ENCODE data around the gene SERBP1.

The SERBP1 gene
- total RNA-seq, result 195 to 234 (median 224) reads per million in 3 donors

- H3K4me1 ChIP-seq (ENCODE audit: control insufficient read depth, insufficient read depth, low read length, poor library complexity, severe bottlenecking), result peaks cover 8% of the 10 kb centered on the region
- peak within 1 kb of the TSS; percentile 96 for H3K27ac ChIP-seq (ENCODE audit: insufficient read depth, low read length, poor library complexity, severe bottlenecking)
- H3K4me3 ChIP-seq (ENCODE audit: insufficient read depth, low read depth, low read length, poor library complexity, severe bottlenecking), result peak within 1 kb of the TSS; percentile 99
- no peaks in the 10 kb centered on the region for H3K9me3 ChIP-seq (ENCODE audit: control insufficient read depth, low read length)
- H3K27me3 ChIP-seq (replicated peaks; ENCODE audit: control insufficient read depth, insufficient read depth, low read length, poor library complexity, severe bottlenecking), result no peaks in the 10 kb centered on the region
- peaks cover 5% of the 10 kb centered on the region for H3K36me3 ChIP-seq (ENCODE audit: control insufficient read depth, insufficient read depth, low read length)
- DNase-seq, result peak; percentile 86 to 94 (median 93)
Measured at GRCh38 chr1:67430358-67431155, at the start of gene SERBP1. SERBP1 (minus strand) TSS chr1:67430402; CDS start chr1:67430300, 102 bp downstream.

DNA sequence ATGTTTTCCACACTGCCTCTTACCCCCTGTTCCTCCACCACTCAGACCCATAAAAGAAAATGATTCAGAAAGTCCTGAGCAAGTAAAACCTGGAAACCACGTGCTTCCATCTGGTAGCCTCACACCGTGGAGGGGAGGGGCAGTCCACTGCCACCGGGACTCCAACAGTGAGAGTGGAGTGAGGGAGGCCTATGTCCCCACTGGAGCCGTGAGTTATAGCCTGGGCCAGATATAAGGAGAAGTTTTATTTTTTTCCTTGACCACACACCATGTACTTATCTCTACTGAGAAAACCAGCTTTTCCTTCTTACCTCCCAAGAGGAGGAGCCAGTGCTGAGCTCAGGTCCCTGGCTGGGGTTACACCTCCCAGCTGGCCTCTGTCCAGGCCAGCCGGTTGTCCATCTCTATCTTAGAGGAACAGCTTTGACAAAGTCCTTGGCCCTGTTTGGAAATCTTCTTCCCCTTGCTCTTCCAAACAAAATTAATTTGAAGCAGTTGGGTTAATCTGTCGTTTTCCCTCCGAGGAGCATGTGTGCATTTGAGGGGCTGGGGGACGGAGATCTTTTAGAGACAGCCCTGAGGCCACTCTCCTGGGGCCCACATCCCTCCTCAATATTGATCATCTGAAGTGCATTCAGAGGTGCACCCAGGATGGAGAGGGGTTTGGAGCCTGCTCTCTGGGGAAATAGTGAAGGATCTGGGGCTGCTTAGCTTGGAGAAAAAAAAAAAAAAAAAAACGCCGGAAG lies 49.1 kb upstream of the SERBP1 start:
- no peaks in the 10 kb centered on the region for H3K9me3 ChIP-seq (ENCODE audit: control insufficient read depth, low read length)
- H3K4me3 ChIP-seq (ENCODE audit: insufficient read depth, low read depth, low read length, poor library complexity, severe bottlenecking), result no peak overlapping the region
- H3K36me3 ChIP-seq (ENCODE audit: control insufficient read depth, insufficient read depth, low read length), result no peaks in the 10 kb centered on the region
- no peak for DNase-seq
- H3K4me1 ChIP-seq (ENCODE audit: control insufficient read depth, insufficient read depth, low read length, poor library complexity, severe bottlenecking), result no peaks in the 10 kb centered on the region
- H3K27ac ChIP-seq (ENCODE audit: insufficient read depth, low read length, poor library complexity, severe bottlenecking), result no peak overlapping the region
- H3K27me3 ChIP-seq (replicated peaks; ENCODE audit: control insufficient read depth, insufficient read depth, low read length, poor library complexity, severe bottlenecking), result no peaks in the 10 kb centered on the region

GRCh38 chr1:67476906-67477305 lies 46.7 kb upstream of the SERBP1 start:
- no peak for DNase-seq
- no peaks in the 10 kb centered on the region for H3K27me3 ChIP-seq (replicated peaks; ENCODE audit: control insufficient read depth, insufficient read depth, low read length, poor library complexity, severe bottlenecking)
- H3K36me3 ChIP-seq (ENCODE audit: control insufficient read depth, insufficient read depth, low read length), result no peaks in the 10 kb centered on the region
- H3K4me3 ChIP-seq (ENCODE audit: insufficient read depth, low read depth, low read length, poor library complexity, severe bottlenecking), result no peak overlapping the region
- no peaks in the 10 kb centered on the region for H3K4me1 ChIP-seq (ENCODE audit: control insufficient read depth, insufficient read depth, low read length, poor library complexity, severe bottlenecking)
- no peak overlapping the region for H3K27ac ChIP-seq (ENCODE audit: insufficient read depth, low read length, poor library complexity, severe bottlenecking)
- H3K9me3 ChIP-seq (ENCODE audit: control insufficient read depth, low read length), result no peaks in the 10 kb centered on the region

GRCh38 chr1:67476006-67476482 lies 45.8 kb upstream of the SERBP1 start:
- no peaks in the 10 kb centered on the region for H3K9me3 ChIP-seq (ENCODE audit: control insufficient read depth, low read length)
- H3K27me3 ChIP-seq (replicated peaks; ENCODE audit: control insufficient read depth, insufficient read depth, low read length, poor library complexity, severe bottlenecking), result no peaks in the 10 kb centered on the region
- DNase-seq, result no peak
- H3K4me3 ChIP-seq (ENCODE audit: insufficient read depth, low read depth, low read length, poor library complexity, severe bottlenecking), result no peak overlapping the region
- H3K27ac ChIP-seq (ENCODE audit: insufficient read depth, low read length, poor library complexity, severe bottlenecking), result no peak overlapping the region
- no peaks in the 10 kb centered on the region for H3K4me1 ChIP-seq (ENCODE audit: control insufficient read depth, insufficient read depth, low read length, poor library complexity, severe bottlenecking)
- H3K36me3 ChIP-seq (ENCODE audit: control insufficient read depth, insufficient read depth, low read length), result no peaks in the 10 kb centered on the region

DNA sequence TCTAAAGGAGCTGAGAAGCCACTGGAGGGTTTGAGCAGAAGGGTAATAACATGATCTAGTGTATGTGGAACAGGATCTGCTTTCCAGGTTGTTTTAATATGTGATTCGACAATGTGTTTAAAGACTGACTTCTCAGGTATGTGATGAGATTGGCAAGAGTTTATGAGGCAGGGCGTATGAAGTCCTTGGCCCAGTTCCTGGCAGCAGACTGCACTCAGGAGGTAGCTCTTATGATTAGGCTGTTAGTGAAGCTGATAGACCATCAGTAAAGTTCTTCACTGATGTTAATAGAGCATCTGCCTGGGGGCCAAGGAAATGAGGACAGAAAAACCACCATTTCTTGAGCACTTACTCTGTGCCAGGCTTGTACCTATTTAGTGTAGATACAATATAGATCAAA lies 41.9 kb upstream of the SERBP1 start:
- DNase-seq, result no peak
- no peak overlapping the region for H3K4me3 ChIP-seq (ENCODE audit: insufficient read depth, low read depth, low read length, poor library complexity, severe bottlenecking)
- H3K27ac ChIP-seq (ENCODE audit: insufficient read depth, low read length, poor library complexity, severe bottlenecking), result no peak overlapping the region
- H3K9me3 ChIP-seq (ENCODE audit: control insufficient read depth, low read length), result no peaks in the 10 kb centered on the region
- no peaks in the 10 kb centered on the region for H3K36me3 ChIP-seq (ENCODE audit: control insufficient read depth, insufficient read depth, low read length)
- no peaks in the 10 kb centered on the region for H3K27me3 ChIP-seq (replicated peaks; ENCODE audit: control insufficient read depth, insufficient read depth, low read length, poor library complexity, severe bottlenecking)
- H3K4me1 ChIP-seq (ENCODE audit: control insufficient read depth, insufficient read depth, low read length, poor library complexity, severe bottlenecking), result no peaks in the 10 kb centered on the region

DNA sequence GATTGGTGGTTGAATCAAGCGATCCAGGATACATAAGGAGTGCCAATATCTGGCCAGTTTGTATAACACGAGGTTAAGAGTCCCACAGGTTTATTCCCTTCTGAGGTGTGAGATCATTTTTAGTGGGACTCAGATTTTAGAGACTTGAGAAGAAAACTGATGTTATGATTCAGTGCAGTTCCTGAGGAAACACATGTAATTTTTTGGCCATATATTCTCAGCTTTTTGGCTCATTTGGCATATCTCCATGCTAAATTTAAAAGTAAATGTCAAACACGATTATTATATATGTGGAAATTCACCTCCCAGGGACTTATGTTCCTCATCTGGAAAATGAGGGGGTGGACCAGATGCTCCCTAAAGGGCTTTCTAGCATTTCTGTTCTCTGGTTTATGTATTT lies 39.2 kb upstream of the SERBP1 start:
- H3K27ac ChIP-seq (ENCODE audit: insufficient read depth, low read length, poor library complexity, severe bottlenecking), result no peak overlapping the region
- no peaks in the 10 kb centered on the region for H3K9me3 ChIP-seq (ENCODE audit: control insufficient read depth, low read length)
- no peaks in the 10 kb centered on the region for H3K4me1 ChIP-seq (ENCODE audit: control insufficient read depth, insufficient read depth, low read length, poor library complexity, severe bottlenecking)
- no peaks in the 10 kb centered on the region for H3K27me3 ChIP-seq (replicated peaks; ENCODE audit: control insufficient read depth, insufficient read depth, low read length, poor library complexity, severe bottlenecking)
- H3K36me3 ChIP-seq (ENCODE audit: control insufficient read depth, insufficient read depth, low read length), result no peaks in the 10 kb centered on the region
- DNase-seq, result no peak
- no peak overlapping the region for H3K4me3 ChIP-seq (ENCODE audit: insufficient read depth, low read depth, low read length, poor library complexity, severe bottlenecking)

- no peak for DNase-seq
- H3K9me3 ChIP-seq (ENCODE audit: control insufficient read depth, low read length), result no peaks in the 10 kb centered on the region
- no peaks in the 10 kb centered on the region for H3K36me3 ChIP-seq (ENCODE audit: control insufficient read depth, insufficient read depth, low read length)
- no peaks in the 10 kb centered on the region for H3K27me3 ChIP-seq (replicated peaks; ENCODE audit: control insufficient read depth, insufficient read depth, low read length, poor library complexity, severe bottlenecking)
- H3K27ac ChIP-seq (ENCODE audit: insufficient read depth, low read length, poor library complexity, severe bottlenecking), result no peak overlapping the region
- no peak overlapping the region for H3K4me3 ChIP-seq (ENCODE audit: insufficient read depth, low read depth, low read length, poor library complexity, severe bottlenecking)
- H3K4me1 ChIP-seq (ENCODE audit: control insufficient read depth, insufficient read depth, low read length, poor library complexity, severe bottlenecking), result no peaks in the 10 kb centered on the region
Measured at GRCh38 chr1:67468066-67468718, 38.0 kb upstream of the SERBP1 start.

GRCh38 chr1:67465375-67465774 lies 35.2 kb upstream of the SERBP1 start:
- Histone ChIP-seq H3K27ac (ENCODE audit: insufficient read depth, low read length, poor library complexity, severe bottlenecking) (no peak overlapping the region), H3K4me3 (ENCODE audit: insufficient read depth, low read depth, low read length, poor library complexity, severe bottlenecking) (no peak overlapping the region), H3K27me3 (replicated peaks; ENCODE audit: control insufficient read depth, insufficient read depth, low read length, poor library complexity, severe bottlenecking) (no peaks in the 10 kb centered on the region), H3K4me1 (ENCODE audit: control insufficient read depth, insufficient read depth, low read length, poor library complexity, severe bottlenecking) (no peaks in the 10 kb centered on the region), H3K36me3 (ENCODE audit: control insufficient read depth, insufficient read depth, low read length) (no peaks in the 10 kb centered on the region), H3K9me3 (ENCODE audit: control insufficient read depth, low read length) (no peaks in the 10 kb centered on the region)
- no peak for DNase-seq

DNA sequence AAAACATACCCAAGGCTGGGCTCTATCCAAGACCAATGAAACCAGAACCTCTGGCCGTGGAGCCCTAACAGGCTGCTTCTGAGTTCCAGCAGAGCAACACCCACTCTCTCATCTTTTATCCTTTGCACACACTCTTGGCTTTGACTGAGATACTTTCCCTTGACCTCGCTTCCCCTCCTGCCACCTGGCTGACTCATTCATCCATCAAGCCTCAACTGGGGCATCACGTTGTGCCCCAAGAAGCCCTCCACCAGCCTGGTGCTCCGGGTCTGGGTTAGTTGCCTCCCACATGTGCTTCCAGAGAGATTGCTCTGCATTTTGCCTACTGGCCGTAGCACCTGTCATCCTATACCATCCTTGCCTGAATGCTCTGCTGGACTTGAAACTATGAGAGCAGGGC lies 34.5 kb upstream of the SERBP1 start:
- Histone ChIP-seq H3K36me3 (ENCODE audit: control insufficient read depth, insufficient read depth, low read length) (no peaks in the 10 kb centered on the region), H3K27me3 (replicated peaks; ENCODE audit: control insufficient read depth, insufficient read depth, low read length, poor library complexity, severe bottlenecking) (no peaks in the 10 kb centered on the region), H3K9me3 (ENCODE audit: control insufficient read depth, low read length) (no peaks in the 10 kb centered on the region), H3K4me3 (ENCODE audit: insufficient read depth, low read depth, low read length, poor library complexity, severe bottlenecking) (no peak overlapping the region), H3K27ac (ENCODE audit: insufficient read depth, low read length, poor library complexity, severe bottlenecking) (no peak overlapping the region), H3K4me1 (ENCODE audit: control insufficient read depth, insufficient read depth, low read length, poor library complexity, severe bottlenecking) (no peaks in the 10 kb centered on the region)
- no peak for DNase-seq

DNA sequence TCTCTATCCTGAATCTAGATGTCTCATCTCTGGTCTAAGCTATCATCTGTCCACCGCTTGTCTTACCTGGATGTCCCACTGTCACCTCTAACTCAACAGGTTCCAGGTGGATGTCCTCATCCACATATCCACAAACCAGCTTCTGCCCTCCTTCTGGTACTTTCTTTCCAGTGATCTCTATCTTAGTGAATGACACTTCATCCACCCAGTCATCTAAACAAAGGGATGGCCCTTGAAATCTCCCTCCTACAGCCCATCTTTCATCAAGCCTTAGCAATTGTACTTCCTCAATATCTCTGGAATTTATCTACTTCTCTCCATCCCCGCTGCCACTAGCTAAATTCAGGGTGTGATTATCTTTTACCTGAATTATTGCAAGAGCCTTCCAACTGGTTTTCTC lies 33.9 kb upstream of the SERBP1 start:
- Histone ChIP-seq H3K27ac (ENCODE audit: insufficient read depth, low read length, poor library complexity, severe bottlenecking) (no peak overlapping the region), H3K36me3 (ENCODE audit: control insufficient read depth, insufficient read depth, low read length) (no peaks in the 10 kb centered on the region), H3K9me3 (ENCODE audit: control insufficient read depth, low read length) (no peaks in the 10 kb centered on the region), H3K27me3 (replicated peaks; ENCODE audit: control insufficient read depth, insufficient read depth, low read length, poor library complexity, severe bottlenecking) (no peaks in the 10 kb centered on the region), H3K4me1 (ENCODE audit: control insufficient read depth, insufficient read depth, low read length, poor library complexity, severe bottlenecking) (no peaks in the 10 kb centered on the region), H3K4me3 (ENCODE audit: insufficient read depth, low read depth, low read length, poor library complexity, severe bottlenecking) (no peak overlapping the region)
- DNase-seq, result no peak
